RWPE1 (cell line): ENCODE data around the gene CELA1.
A peak's percentile ranks its signal among the peaks of the same experiment; 100 is the strongest.
"Not testable (repeated sequence)": the region's sequence is repeated elsewhere in the genome, so short reads cannot be mapped to it uniquely, and the experiment has no call there.

ENCODE experiments used
- CTCF ChIA-PET: fragments of 350-600 bp; sonication (Branson Sonifier 250); formaldehyde crosslinking; extraction: SDS; loops from one replicate; lab custom pipeline; 2021; lab: Yijun Ruan, JAX
- POLR2A ChIA-PET: fragments of 400-600 bp; formaldehyde crosslinking; extraction: SDS; loops from one replicate; lab custom pipeline; 2020; ENCODE audit warnings: antibody characterized with exemption; ENCODE audit not compliant: low non-redundant PET; lab: Yijun Ruan, JAX
- DNase-seq: peaks from one replicate; pipeline ENCODE4 v3.0.0; 2012; ENCODE audit warnings: low spot score
- H3K27ac ChIP-seq: fragments of 450-650 bp; 2 replicates; pipeline ENCODE4 v1.5.1; 2017
- CTCF ChIP-seq: fragments of 450-650 bp; conservative IDR thresholded peaks from 2 replicates; pipeline ENCODE4 v1.5.1; 2017; ENCODE audit warnings: low read depth, mild to moderate bottlenecking

The CELA1 gene

GRCh38 chr12:51341251-51342007, 5.0 kb downstream of the CELA1 start:
- ChIA-PET CTCF (interaction anchor here (0.5 to 2.3 kb wide), 17 partner anchors 9 to 836 kb away, joined by 3 to 27 read pairs (median 3); partner anchors contain the start of genes DIP2B, POU6F1 and SMAGP), POLR2A (interaction anchor here (0.5 to 1.4 kb wide), 2 partner anchors 102 to 109 kb away, joined by 5 to 8 read pairs; partner anchors contain the start of gene DAZAP2)
- peak; percentile 97 for TF ChIP-seq CTCF
- no peak overlapping the region for H3K27ac ChIP-seq
- DNase-seq = peak; percentile 68

DNA sequence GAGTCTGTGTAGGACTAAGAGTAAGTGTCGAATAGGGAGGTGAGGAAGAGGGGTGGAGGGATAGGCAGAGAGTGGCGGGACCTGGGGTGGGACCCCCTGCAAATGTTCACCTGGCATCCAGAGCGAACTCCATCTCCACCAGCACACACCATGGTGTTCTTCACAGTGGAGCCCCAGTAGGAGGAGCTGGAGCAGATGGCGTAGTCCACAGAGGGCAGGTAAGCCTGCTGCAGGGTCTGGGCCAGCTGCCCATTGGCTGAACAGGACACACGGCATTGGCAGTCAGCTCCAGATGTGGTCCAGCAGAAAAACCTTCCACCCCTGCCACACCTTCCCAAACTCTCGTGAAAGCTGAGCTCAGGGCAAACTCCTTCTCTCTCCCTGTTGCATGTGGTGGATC, 6.7 kb downstream of the CELA1 start:
- CTCF ChIA-PET = interaction anchor here (0.7 to 2.3 kb wide), 2 partner anchors 70 to 100 kb away, joined by 4 to 27 read pairs; partner anchors contain the start of gene SMAGP
- H3K27ac ChIP-seq = no peak overlapping the region
- no peak for TF ChIP-seq CTCF
- DNase-seq = no peak
- POLR2A ChIA-PET = no interaction called here

GRCh38 chr12:51337336-51337735, 9.1 kb downstream of the CELA1 start:
- H3K27ac ChIP-seq, CTCF ChIA-PET, POLR2A ChIA-PET, DNase-seq: not testable (repeated sequence)

- POLR2A ChIA-PET = no interaction called here
- no peak for TF ChIP-seq CTCF
- CTCF ChIA-PET = interaction anchor here (0.6 kb wide), 1 partner anchor 521 kb away, joined by 3 read pairs; no protein-coding TSS in a partner anchor
- no peak for DNase-seq
- H3K27ac ChIP-seq = no peak overlapping the region
These were observed 10.5 kb downstream of the CELA1 start for GRCh38 chr12:51335931-51336330.

- no peak for TF ChIP-seq CTCF
- POLR2A ChIA-PET = interaction anchor here (0.6 kb wide), 1 partner anchor 226 kb away, joined by 4 read pairs; no protein-coding TSS in a partner anchor
- H3K27ac ChIP-seq = no peak overlapping the region
- CTCF ChIA-PET = no interaction called here
- DNase-seq = no peak
These were observed 11.7 kb downstream of the CELA1 start for GRCh38 chr12:51334764-51335163.

- no peak for DNase-seq
- TF ChIP-seq CTCF = no peak
- ChIA-PET POLR2A (no interaction called here), CTCF (no interaction called here)
- H3K27ac ChIP-seq = no peak overlapping the region
These were observed 12.9 kb downstream of the CELA1 start for GRCh38 chr12:51333536-51333935.

DNA sequence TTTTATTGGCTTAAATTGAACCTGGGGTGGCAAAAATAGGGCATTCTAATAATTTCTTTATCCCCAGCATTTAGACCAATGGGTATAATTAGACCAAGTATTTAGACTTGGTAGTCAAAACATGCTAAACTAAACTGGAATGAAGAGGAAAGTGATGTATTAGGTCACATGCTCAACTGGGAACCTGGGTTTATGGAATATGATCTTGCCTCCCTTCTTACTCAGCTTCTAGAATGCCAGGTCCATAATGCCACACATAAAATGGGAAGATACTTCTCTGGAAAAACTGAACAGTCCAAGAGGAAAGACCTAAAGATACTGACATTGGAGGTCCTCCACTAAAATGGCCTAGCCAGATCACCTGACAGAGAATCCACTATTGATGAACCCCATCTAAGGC, 16.3 kb downstream of the CELA1 start:
- no peak for DNase-seq
- no peak overlapping the region for H3K27ac ChIP-seq
- no peak for TF ChIP-seq CTCF
- ChIA-PET CTCF (no interaction called here), POLR2A (no interaction called here)
